OCI-LY7 (cell line): Measurements from ENCODE around the gene EEF1AKMT3.

ENCODE experiments used
- EZH2phosphoT487 ChIP-seq: fragments of 200-600 bp; sonication (generic); IDR thresholded peaks from 2 replicates; pipeline ENCODE4 v1.6.1; 2018; ENCODE audit warnings: low read depth, borderline replicate concordance, mild to moderate bottlenecking, mixed run types, antibody characterized with exemption, low read length, moderate library complexity, mixed read lengths
- TF ChIP-seq, protein P1 (sequence below): fragments of 200-600 bp; sonication (generic); conservative IDR thresholded peaks from 2 replicates; pipeline ENCODE4 v1.5.1; 2014; ENCODE audit warnings: mild to moderate bottlenecking, antibody characterized with exemption, low read length, moderate library complexity, mixed read lengths

DNA sequence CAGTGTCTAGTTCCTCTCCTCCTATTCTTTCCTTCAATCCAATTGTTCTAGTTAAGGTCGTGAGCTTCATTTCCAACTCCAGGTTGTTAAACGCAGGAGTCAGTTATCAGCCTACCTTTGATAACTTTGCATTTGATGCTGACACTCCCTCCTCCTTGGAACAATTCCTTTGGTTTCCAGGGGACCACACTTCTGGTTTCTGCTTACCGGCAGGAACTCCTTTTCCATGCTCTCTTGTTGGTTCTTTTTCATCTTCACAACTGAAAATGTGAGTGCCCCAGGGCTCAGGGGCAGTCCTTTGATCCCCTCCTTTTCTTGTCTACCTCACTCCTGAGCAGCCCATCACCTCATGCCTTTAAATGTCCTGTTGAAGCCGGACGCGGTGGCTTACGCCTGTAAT, 5.0 kb downstream of the EEF1AKMT3 start:
- TF ChIP-seq, protein P1, sequence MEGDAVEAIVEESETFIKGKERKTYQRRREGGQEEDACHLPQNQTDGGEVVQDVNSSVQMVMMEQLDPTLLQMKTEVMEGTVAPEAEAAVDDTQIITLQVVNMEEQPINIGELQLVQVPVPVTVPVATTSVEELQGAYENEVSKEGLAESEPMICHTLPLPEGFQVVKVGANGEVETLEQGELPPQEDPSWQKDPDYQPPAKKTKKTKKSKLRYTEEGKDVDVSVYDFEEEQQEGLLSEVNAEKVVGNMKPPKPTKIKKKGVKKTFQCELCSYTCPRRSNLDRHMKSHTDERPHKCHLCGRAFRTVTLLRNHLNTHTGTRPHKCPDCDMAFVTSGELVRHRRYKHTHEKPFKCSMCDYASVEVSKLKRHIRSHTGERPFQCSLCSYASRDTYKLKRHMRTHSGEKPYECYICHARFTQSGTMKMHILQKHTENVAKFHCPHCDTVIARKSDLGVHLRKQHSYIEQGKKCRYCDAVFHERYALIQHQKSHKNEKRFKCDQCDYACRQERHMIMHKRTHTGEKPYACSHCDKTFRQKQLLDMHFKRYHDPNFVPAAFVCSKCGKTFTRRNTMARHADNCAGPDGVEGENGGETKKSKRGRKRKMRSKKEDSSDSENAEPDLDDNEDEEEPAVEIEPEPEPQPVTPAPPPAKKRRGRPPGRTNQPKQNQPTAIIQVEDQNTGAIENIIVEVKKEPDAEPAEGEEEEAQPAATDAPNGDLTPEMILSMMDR: no peak
- TF ChIP-seq EZH2phosphoT487: no peak
